ENCODE results near the gene CACNA1B. TPM values are rescaled to one million over a fixed set of nuclear protein-coding genes. Genes with fewer than 3 reads are reported as not detected.

Gene CACNA1B
- total RNA-seq, 1 experiment from 2014 or later: 7.8 TPM

DNA sequence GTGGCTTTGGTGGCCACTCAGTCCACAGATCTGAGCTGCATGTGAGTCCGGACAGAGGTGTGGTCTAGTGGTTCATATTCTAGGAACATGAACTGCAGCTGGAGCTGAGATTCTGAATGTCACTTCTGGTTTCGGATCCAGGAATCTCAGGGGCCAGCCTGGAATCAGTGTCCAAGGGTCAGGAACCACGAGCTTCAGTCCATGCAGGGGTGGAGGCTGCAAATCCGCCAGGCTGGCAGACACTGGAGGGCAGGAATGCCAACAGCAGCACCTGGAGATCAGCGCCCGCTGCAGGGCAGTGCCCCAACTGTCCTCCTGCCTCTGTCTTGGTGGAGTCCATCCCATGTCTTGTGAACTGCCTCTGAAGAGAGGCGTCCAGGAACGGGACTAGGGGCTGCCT is 73.5 kb downstream of the CACNA1B start:
- Histone ChIP-seq H2BK12ac (ENCODE audit: insufficient read length, low read depth, low read length) (no peak overlapping the region), H4K5ac (ENCODE audit: insufficient read length, low read depth, low read length) (no peak overlapping the region), H3K27me3 (ENCODE audit: insufficient read depth, low read length) (no peaks in the 10 kb centered on the region), H2BK5ac (ENCODE audit: insufficient read length, low read length) (no peak overlapping the region), H3K27ac (ENCODE audit: insufficient read length, low read depth, low read length) (no peak overlapping the region), H2AK5ac (ENCODE audit: insufficient read length, low read length) (no peak overlapping the region), H3K79me2 (ENCODE audit: insufficient read depth, low read length) (no peaks in the 10 kb centered on the region), H4K8ac (replicated peaks; ENCODE audit: insufficient read length, low read depth, low read length) (no peak overlapping the region), H3K14ac (ENCODE audit: insufficient read depth, low read length) (no peak overlapping the region), H3K79me1 (ENCODE audit: insufficient read depth, low read depth, low read length, poor library complexity, severe bottlenecking) (no peaks in the 10 kb centered on the region), H3K23me2 (ENCODE audit: insufficient read length, low read depth, low read length, poor library complexity, severe bottlenecking) (no peaks in the 10 kb centered on the region), H3T11ph (ENCODE audit: low read length) (no peak overlapping the region), H2AFZ (ENCODE audit: low read length) (no peak overlapping the region), H3K23ac (ENCODE audit: insufficient read length, low read depth, low read length) (no peak overlapping the region), H3K9ac (ENCODE audit: extremely low read depth, insufficient read length, low read length) (no peak overlapping the region), H4K20me1 (ENCODE audit: control insufficient read depth, insufficient read depth, insufficient read length) (peaks cover 3% of the 10 kb centered on the region), H2BK20ac (ENCODE audit: low read depth, low read length, poor library complexity, severe bottlenecking) (no peak overlapping the region), H4K91ac (ENCODE audit: insufficient read length, low read depth, low read length) (no peak overlapping the region), H2BK120ac (ENCODE audit: low read depth, low read length, poor library complexity, severe bottlenecking) (no peak overlapping the region), H3K4me2 (ENCODE audit: insufficient read depth, insufficient read length, low read length) (no peak overlapping the region), H3K9me3 (ENCODE audit: control insufficient read depth, low read depth, low read length) (peaks cover 23% of the 10 kb centered on the region), H3K4me1 (ENCODE audit: insufficient read depth, low read length) (no peaks in the 10 kb centered on the region), H3K56ac (ENCODE audit: insufficient read length, low read depth, low read length) (no peak overlapping the region), H2BK15ac (ENCODE audit: low read depth, low read length) (no peak overlapping the region), H3K4ac (ENCODE audit: low read depth, low read length) (no peak overlapping the region), H3K18ac (ENCODE audit: insufficient read length, low read depth, low read length) (no peak overlapping the region)
- Mint-ChIP-seq H3K27ac (no peak overlapping the region), H3K4me3 (no peak overlapping the region), H3K27me3 (ENCODE audit: low read depth) (no peaks in the 10 kb centered on the region), H3K36me3 (ENCODE audit: insufficient read depth in 1 of 3, low read depth in 3 of 3) (peaks cover 14 to 29% (median 25%) of the 10 kb centered on the region in 3 experiments), H3K9me3 (peaks cover 8 to 17% of the 10 kb centered on the region in 2 experiments), H3K4me1 (no peaks in the 10 kb centered on the region)
- TF ChIP-seq, protein P1, sequence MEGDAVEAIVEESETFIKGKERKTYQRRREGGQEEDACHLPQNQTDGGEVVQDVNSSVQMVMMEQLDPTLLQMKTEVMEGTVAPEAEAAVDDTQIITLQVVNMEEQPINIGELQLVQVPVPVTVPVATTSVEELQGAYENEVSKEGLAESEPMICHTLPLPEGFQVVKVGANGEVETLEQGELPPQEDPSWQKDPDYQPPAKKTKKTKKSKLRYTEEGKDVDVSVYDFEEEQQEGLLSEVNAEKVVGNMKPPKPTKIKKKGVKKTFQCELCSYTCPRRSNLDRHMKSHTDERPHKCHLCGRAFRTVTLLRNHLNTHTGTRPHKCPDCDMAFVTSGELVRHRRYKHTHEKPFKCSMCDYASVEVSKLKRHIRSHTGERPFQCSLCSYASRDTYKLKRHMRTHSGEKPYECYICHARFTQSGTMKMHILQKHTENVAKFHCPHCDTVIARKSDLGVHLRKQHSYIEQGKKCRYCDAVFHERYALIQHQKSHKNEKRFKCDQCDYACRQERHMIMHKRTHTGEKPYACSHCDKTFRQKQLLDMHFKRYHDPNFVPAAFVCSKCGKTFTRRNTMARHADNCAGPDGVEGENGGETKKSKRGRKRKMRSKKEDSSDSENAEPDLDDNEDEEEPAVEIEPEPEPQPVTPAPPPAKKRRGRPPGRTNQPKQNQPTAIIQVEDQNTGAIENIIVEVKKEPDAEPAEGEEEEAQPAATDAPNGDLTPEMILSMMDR (conservative IDR thresholded peaks at IDR 0.05): no peak
- no peak for DNase-seq
- WGBS (ENCODE audit: extremely low coverage, insufficient read length, low lambda C conversion rate): no CpG with 5 or more reads among the region's 8 CpGs
